BLaER1 treated with 17β-estradiol and CSF1 and Interleukin-3, amounts not matched to agents 10 nM and 100 nM (cell line): ENCODE results near the gene SLC6A18.
"Not testable (repeated sequence)": the region's sequence is repeated elsewhere in the genome, so short reads cannot be mapped to it uniquely, and the experiment has no call there.

Source experiments
- H3K27ac ChIP-seq, 11 experiments: shearing (Covaris generic); formaldehyde crosslinking; 2 replicates each; pipeline ENCODE4 v1.8.1; 2022
- H3K27me3 ChIP-seq, 11 experiments: shearing (Covaris generic); formaldehyde crosslinking; 2 replicates each; pipeline ENCODE4 v1.8.1; 2022
- H3K36me3 ChIP-seq, 11 experiments: shearing (Covaris generic); formaldehyde crosslinking; 2 replicates each; pipeline ENCODE4 v1.8.1; 2022
- H3K4me1 ChIP-seq, 10 experiments: shearing (Covaris generic); formaldehyde crosslinking; 2 replicates each; pipeline ENCODE4 v1.8.1; 2022
- H3K4me2 ChIP-seq, 11 experiments: shearing (Covaris generic); formaldehyde crosslinking; 2 replicates each; pipeline ENCODE4 v1.8.1; 2022
- H3K4me3 ChIP-seq, 10 experiments: shearing (Covaris generic); formaldehyde crosslinking; 2 replicates each; pipeline ENCODE4 v1.8.1; 2022
- H3K9ac ChIP-seq, 11 experiments: shearing (Covaris generic); formaldehyde crosslinking; 2 replicates each; pipeline ENCODE4 v1.8.1; 2022
- H3K9me3 ChIP-seq, 11 experiments: shearing (Covaris generic); formaldehyde crosslinking; replicated peaks in 1 of 11; 2 replicates each; pipeline ENCODE4 v1.8.1; 2022
- H4K20me1 ChIP-seq, 11 experiments: shearing (Covaris generic); formaldehyde crosslinking; 2 replicates each; pipeline ENCODE4 v1.8.1; 2022
- Cebpa-rat ChIP-seq, 11 experiments: shearing (Covaris generic); IDR thresholded peaks; 2 replicates each; pipeline ENCODE4 v1.8.1; 2022

Gene SLC6A18

GRCh38 chr5:1226839-1227581 lies 1.8 kb downstream of the SLC6A18 start:
- Histone ChIP-seq H3K9me3 (no peaks in the 10 kb centered on the region), H3K9ac (no peak overlapping the region), H3K27me3 (peaks cover 0 to 7% (median 0%) of the 10 kb centered on the region in 11 experiments; a peak in 3 of 22 replicates), H3K27ac (no peak overlapping the region), H3K4me3 (no peak overlapping the region), H4K20me1 (peaks cover 0 to 32% (median 4%) of the 10 kb centered on the region in 11 experiments; a peak in 6 of 22 replicates), H3K4me1 (peaks cover 7 to 35% (median 21%) of the 10 kb centered on the region in 10 experiments; a peak in 18 of 20 replicates), H3K36me3 (no peaks in the 10 kb centered on the region), H3K4me2 (peak overlapping the region in 1 of 11 experiments; percentile 20; a peak in 1 of 22 replicates)
- TF ChIP-seq Cebpa-rat (IDR thresholded peaks at IDR 0.05) = no peak

- Histone ChIP-seq H3K27ac (no peak overlapping the region), H3K36me3 (no peaks in the 10 kb centered on the region), H4K20me1 (peaks cover 0 to 31% (median 4%) of the 10 kb centered on the region in 11 experiments; a peak in 6 of 22 replicates), H3K9ac (no peak overlapping the region), H3K27me3 (peaks cover 0 to 7% (median 0%) of the 10 kb centered on the region in 11 experiments; a peak in 3 of 22 replicates), H3K9me3 (no peaks in the 10 kb centered on the region), H3K4me3 (no peak overlapping the region), H3K4me1 (peaks cover 7 to 41% (median 27%) of the 10 kb centered on the region in 10 experiments; a peak in 18 of 20 replicates), H3K4me2 (no peak overlapping the region)
- no peak for TF ChIP-seq Cebpa-rat (IDR thresholded peaks at IDR 0.05)
Observed at GRCh38 chr5:1227667-1228066, 2.5 kb downstream of the SLC6A18 start.

- no peak for TF ChIP-seq Cebpa-rat (IDR thresholded peaks at IDR 0.05)
- peaks cover 0 to 26% (median 4%) of the 10 kb centered on the region in 11 experiments; a peak in 6 of 22 replicates for H4K20me1 ChIP-seq
- H3K4me2 ChIP-seq = no peak overlapping the region
- H3K9me3 ChIP-seq = no peaks in the 10 kb centered on the region
- H3K27ac ChIP-seq = no peak overlapping the region
- no peaks in the 10 kb centered on the region for H3K36me3 ChIP-seq
- no peak overlapping the region for H3K4me3 ChIP-seq
- no peak overlapping the region for H3K9ac ChIP-seq
- peaks cover 0 to 7% (median 0%) of the 10 kb centered on the region in 11 experiments; a peak in 3 of 22 replicates for H3K27me3 ChIP-seq
- H3K4me1 ChIP-seq = peaks cover 7 to 43% (median 29%) of the 10 kb centered on the region in 10 experiments; a peak in 18 of 20 replicates
Observed at GRCh38 chr5:1228120-1228519, 2.9 kb downstream of the SLC6A18 start.

- H3K27me3 ChIP-seq, H3K9ac ChIP-seq, H3K27ac ChIP-seq, H3K36me3 ChIP-seq, H3K9me3 ChIP-seq, H3K4me3 ChIP-seq: not testable (repeated sequence)
- 0 out of 22 replicates have a peak overlapping the region, but pooled peaks of 1 of the 11 experiments have one; percentile 15 for H3K4me2 ChIP-seq
- peaks cover 0 to 20% (median 4%) of the 10 kb centered on the region in 11 experiments; a peak in 6 of 22 replicates for H4K20me1 ChIP-seq
- H3K4me1 ChIP-seq = peaks cover 7 to 43% (median 29%) of the 10 kb centered on the region in 10 experiments; a peak in 18 of 20 replicates
Observed at GRCh38 chr5:1229023-1229422, 3.8 kb downstream of the SLC6A18 start.

- Histone ChIP-seq H3K9ac (no peak overlapping the region), H4K20me1 (peaks cover 0 to 14% (median 4%) of the 10 kb centered on the region in 11 experiments; a peak in 6 of 22 replicates), H3K27ac (no peak overlapping the region), H3K27me3 (peaks cover 0 to 7% (median 0%) of the 10 kb centered on the region in 11 experiments; a peak in 3 of 22 replicates), H3K9me3 (peaks cover 2 to 8% (median 5%) of the 10 kb centered on the region in 11 experiments; a peak in 20 of 22 replicates), H3K4me3 (no peak overlapping the region), H3K4me2 (peak overlapping the region in 6 of 11 experiments; percentile 46 to 91 (median 74); a peak in 9 of 22 replicates), H3K36me3 (no peaks in the 10 kb centered on the region), H3K4me1 (peaks cover 7 to 43% (median 29%) of the 10 kb centered on the region in 10 experiments; a peak in 18 of 20 replicates)
- no peak for TF ChIP-seq Cebpa-rat (IDR thresholded peaks at IDR 0.05)
Observed at GRCh38 chr5:1229822-1230221, 4.6 kb downstream of the SLC6A18 start.

- H3K4me1 ChIP-seq = peaks cover 7 to 41% (median 29%) of the 10 kb centered on the region in 10 experiments; a peak in 18 of 20 replicates
- no peak for TF ChIP-seq Cebpa-rat (IDR thresholded peaks at IDR 0.05)
Observed at GRCh38 chr5:1230551-1230950, 5.4 kb downstream of the SLC6A18 start.

GRCh38 chr5:1231354-1231905 lies 6.2 kb downstream of the SLC6A18 start:
- Histone ChIP-seq H3K4me1 (peaks cover 7 to 32% (median 29%) of the 10 kb centered on the region in 10 experiments; a peak in 18 of 20 replicates), H3K27ac (no peak overlapping the region; a peak in 1 of 22 replicates), H3K9me3 (peaks cover 18 to 24% (median 22%) of the 10 kb centered on the region in 11 experiments), H3K36me3 (no peaks in the 10 kb centered on the region), H3K4me2 (peak overlapping the region; percentile 19 to 91 (median 71); a peak in 21 of 22 replicates), H3K4me3 (no peak overlapping the region), H3K9ac (0 out of 22 replicates have a peak overlapping the region, but pooled peaks of 2 of the 11 experiments have one; percentile 29 to 38), H3K27me3 (peaks cover 0 to 7% (median 0%) of the 10 kb centered on the region in 11 experiments; a peak in 3 of 22 replicates), H4K20me1 (peaks cover 0 to 14% (median 4%) of the 10 kb centered on the region in 11 experiments; a peak in 5 of 22 replicates)
- no peak for TF ChIP-seq Cebpa-rat (IDR thresholded peaks at IDR 0.05)

More at GRCh38 chr5:1230551-1230950, 5.4 kb downstream of the SLC6A18 start:
- H4K20me1 ChIP-seq = peaks cover 0 to 14% (median 4%) of the 10 kb centered on the region in 11 experiments; a peak in 5 of 22 replicates
- H3K4me2 ChIP-seq = peak overlapping the region in 8 of 11 experiments; percentile 40 to 91 (median 74); a peak in 12 of 22 replicates
- no peak overlapping the region for H3K9ac ChIP-seq
- no peak overlapping the region for H3K4me3 ChIP-seq
- peaks cover 0 to 7% (median 0%) of the 10 kb centered on the region in 11 experiments; a peak in 3 of 22 replicates for H3K27me3 ChIP-seq
- H3K36me3 ChIP-seq = no peaks in the 10 kb centered on the region
- peaks cover 9 to 16% (median 13%) of the 10 kb centered on the region in 11 experiments for H3K9me3 ChIP-seq
- no peak overlapping the region for H3K27ac ChIP-seq

- TF ChIP-seq Cebpa-rat (IDR thresholded peaks at IDR 0.05) = no peak
- peak overlapping the region in 3 of 11 experiments; percentile 71 to 82 (median 77); a peak in 4 of 22 replicates for H3K4me2 ChIP-seq
- H3K4me1 ChIP-seq = peaks cover 7 to 30% (median 29%) of the 10 kb centered on the region in 10 experiments; a peak in 18 of 20 replicates
- H3K36me3 ChIP-seq = no peaks in the 10 kb centered on the region
- H3K4me3 ChIP-seq = no peak overlapping the region
- peaks cover 0 to 7% (median 0%) of the 10 kb centered on the region in 11 experiments; a peak in 3 of 22 replicates for H3K27me3 ChIP-seq
- peaks cover 0 to 14% (median 4%) of the 10 kb centered on the region in 11 experiments; a peak in 5 of 22 replicates for H4K20me1 ChIP-seq
- H3K9ac ChIP-seq = no peak overlapping the region
- peaks cover 22 to 32% (median 27%) of the 10 kb centered on the region in 11 experiments for H3K9me3 ChIP-seq
- H3K27ac ChIP-seq = no peak overlapping the region
Observed at GRCh38 chr5:1232780-1233179, 7.6 kb downstream of the SLC6A18 start.
